Right cardiac atrium (tissue), 5 donors: ENCODE results near the gene GCNT4. TPM values are rescaled to one million over a fixed set of nuclear protein-coding genes. Genes with fewer than 3 reads are reported as not detected.

ENCODE experiments used
- ATAC-seq, 2 donors: fragments of 200-7000 bp; cut with Tn5 transposase; one replicate each; pipeline versions ENCODE4 v1.8.0 to v1.9.1; 2020; ENCODE audit warnings: moderate library complexity in 2 of 2, mild to moderate bottlenecking in 1 of 2
- DNase-seq, 3 donors: peaks; one replicate each; pipeline ENCODE4 v3.0.0-alpha.2; 2020
- H3K27ac ChIP-seq: one replicate; pipeline ENCODE4 v1.5.1; 2013; ENCODE audit warnings: mild to moderate bottlenecking, low read length, control low read depth, moderate library complexity
- H3K27me3 ChIP-seq: one replicate; pipeline ENCODE4 v1.6.1; 2013; ENCODE audit not compliant: control insufficient read depth, insufficient read depth
- H3K4me1 ChIP-seq: one replicate; pipeline ENCODE4 v1.6.1; 2013; ENCODE audit warnings: low read length; ENCODE audit not compliant: control insufficient read depth, insufficient read depth
- H3K4me3 ChIP-seq: one replicate; pipeline ENCODE4 v1.5.1; 2013; ENCODE audit warnings: low read length, control low read depth
- H3K9me3 ChIP-seq: one replicate; pipeline ENCODE4 v1.6.1; 2013; ENCODE audit warnings: low read length; ENCODE audit not compliant: control insufficient read depth
- whole genome bisulfite sequencing: extraction: QIAGEN DNeasy Blood & Tissue Kit; methylation state at CpG from one replicate; pipeline ENCODE4 v1.1.7; 2013; 5-methylcytosine and 5-hydroxymethylcytosine counted together
- intact Hi-C, 4 donors: fragments of 100-400 bp; cut with DNase I; formaldehyde crosslinking; loops; one replicate each; pipeline versions ENCODE4 v1.11.0 to v1.14.0; 2022 to 2023
- polyA plus RNA-seq: library from polyadenylated mRNA; stranded (reverse); fragments of 200-250 nt; gene quantifications from one replicate; pipeline ENCODE4 v1.2.3, GENCODE V29; 2013
- total RNA-seq, 4 donors: library from RNA; stranded (reverse); fragmentation: NEBNext Ultra II Directional; extraction: Animal tissue kit (Norgen Biotek cat#: 25700); gene quantifications; one replicate each; pipeline ENCODE4 v1.2.1, GENCODE V29; 2021
- donor health status: healthy with polysubstance abuse.
- donor health status: DM: no; HTN: yes; CAD: no.
- donor health status: DM: no; HTN: no; CAD: no.
- donor health status: DM: no; HTN: yes; CAD: no; lungs with severe emphysema.
- donor health status: DM: yes; HTN: yes; CAD: no.

GCNT4 gene
- total and polyA plus RNA-seq, 5 donors, result 0.26 to 0.34 (median 0.31) TPM

DNA sequence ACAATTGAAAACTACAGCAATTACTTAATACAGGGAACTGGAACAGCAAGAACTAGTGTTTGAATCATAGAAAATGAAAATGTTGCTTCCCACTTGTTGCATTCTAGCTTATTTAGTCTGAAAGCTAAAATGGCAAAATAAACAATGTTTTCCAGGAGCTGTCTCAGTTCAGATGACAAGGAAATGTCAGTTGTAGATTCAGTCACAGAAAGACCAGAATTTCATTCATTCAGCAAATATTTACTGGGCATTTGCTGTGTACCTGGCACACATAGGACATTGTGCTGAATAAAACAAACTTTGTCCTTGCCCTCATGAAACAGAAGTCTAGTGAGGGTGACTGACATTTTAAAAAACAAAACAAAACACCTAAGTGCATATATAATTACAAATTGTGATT lies 41.5 kb downstream of the GCNT4 start:
- Histone ChIP-seq H3K4me3 (no peak overlapping the region), H3K27ac (no peak overlapping the region), H3K27me3 (no peaks in the 10 kb centered on the region), H3K4me1 (no peaks in the 10 kb centered on the region), H3K9me3 (no peaks in the 10 kb centered on the region)
- ATAC-seq (no peak), DNase-seq (no peak)
- intact Hi-C loops, result no loop called here

DNA sequence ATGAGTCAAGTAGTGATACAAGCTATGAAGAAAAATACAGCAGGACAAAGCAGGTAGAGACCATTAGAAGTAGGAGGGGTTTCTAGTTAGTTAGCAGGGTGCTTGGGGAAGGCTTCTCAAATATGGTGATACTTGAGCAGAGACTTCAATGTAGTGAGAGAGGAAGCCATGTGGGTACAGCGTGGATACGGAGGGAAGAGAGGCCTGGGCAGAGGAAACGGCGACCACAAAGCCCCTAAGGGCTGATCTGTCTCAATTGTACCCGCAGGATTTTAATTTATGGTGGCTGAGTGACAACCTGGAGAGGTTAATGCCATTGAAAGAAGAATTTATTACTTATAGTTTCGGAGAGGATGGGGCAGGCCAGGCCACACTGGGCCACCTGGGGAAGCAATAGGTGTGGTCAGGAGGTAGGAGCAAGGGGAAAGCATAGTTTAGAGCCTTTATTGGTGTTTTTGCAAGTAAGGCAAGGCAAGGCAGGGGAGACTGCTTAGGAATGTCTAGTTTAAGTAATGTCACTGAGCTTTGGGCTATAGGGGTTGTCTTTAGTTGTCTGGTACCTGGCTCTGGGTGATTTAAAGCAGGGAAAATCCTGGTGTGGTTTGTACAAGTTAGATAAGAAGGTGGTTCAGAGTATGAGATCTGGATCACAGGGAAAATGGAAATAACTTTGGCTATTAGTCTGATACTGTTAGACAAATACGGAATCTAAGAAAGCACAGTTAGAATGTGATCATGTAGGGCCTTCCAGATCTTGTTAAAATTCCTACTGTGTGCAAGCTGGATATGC lies 42.6 kb downstream of the GCNT4 start:
- no peak for ATAC-seq
- intact Hi-C loops, result no loop called here

DNA sequence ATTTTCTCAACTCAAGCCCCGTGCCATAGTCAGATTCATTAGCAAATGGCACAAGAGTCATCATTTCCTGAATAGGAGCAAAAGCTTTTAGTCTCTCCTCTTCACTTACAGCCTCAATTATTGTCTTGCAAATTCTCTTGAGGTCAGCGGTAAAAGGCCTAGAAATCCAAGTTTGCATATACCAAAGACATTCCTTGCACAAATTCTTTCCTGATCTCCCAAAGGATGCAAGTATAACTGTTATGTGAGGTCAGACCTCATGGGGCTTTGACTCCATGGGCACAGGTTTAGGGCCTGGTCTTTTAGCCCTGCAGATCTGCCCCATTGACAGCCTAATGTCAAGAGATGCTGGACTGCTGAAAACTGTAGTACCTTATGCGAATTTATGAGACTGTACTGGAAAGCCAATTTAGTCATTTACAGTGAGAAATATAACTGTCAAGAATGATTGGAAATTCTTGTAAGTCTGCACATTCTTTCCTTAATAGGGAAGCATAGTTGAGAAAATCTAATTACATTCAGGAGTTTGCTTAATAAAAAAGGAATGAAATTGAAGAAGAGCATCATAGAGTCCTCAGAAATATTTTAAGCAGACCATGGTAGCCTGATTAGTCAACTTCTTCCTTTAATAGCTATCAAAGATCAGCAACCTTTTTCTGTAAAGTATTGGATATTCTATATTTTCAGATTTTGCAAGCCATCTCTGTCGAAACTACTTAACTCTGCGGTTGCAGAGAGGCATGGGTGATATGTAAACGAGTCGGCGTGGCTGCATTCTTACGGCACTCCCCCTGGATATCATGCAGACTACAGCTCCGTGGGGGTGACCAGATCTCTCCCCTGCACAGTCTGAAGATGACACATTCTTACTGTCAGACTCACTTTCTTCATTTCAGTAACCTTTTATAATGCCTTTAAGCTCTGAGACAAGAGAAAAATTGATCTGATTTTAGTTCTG lies 45.2 kb downstream of the GCNT4 start:
- WGBS, result 52% methylated on average over 10 of the region's 10 CpGs
- H3K4me3 ChIP-seq, result no peak overlapping the region
- H3K4me1 ChIP-seq, result no peaks in the 10 kb centered on the region
- H3K27ac ChIP-seq, result no peak overlapping the region
- H3K27me3 ChIP-seq, result no peaks in the 10 kb centered on the region
- no peaks in the 10 kb centered on the region for H3K9me3 ChIP-seq
- DNase-seq, result no peak
- intact Hi-C loops, result no loop called here
- no peak for ATAC-seq

More for the DNA sequence above, 42.6 kb downstream of the GCNT4 start:
- H3K4me1 ChIP-seq, result no peaks in the 10 kb centered on the region
- no peaks in the 10 kb centered on the region for H3K27me3 ChIP-seq
- H3K4me3 ChIP-seq, result no peak overlapping the region
- 65% methylated on average over 7 of the region's 7 CpGs for WGBS
- no peak for DNase-seq
- H3K9me3 ChIP-seq, result no peaks in the 10 kb centered on the region
- H3K27ac ChIP-seq, result no peak overlapping the region

DNA sequence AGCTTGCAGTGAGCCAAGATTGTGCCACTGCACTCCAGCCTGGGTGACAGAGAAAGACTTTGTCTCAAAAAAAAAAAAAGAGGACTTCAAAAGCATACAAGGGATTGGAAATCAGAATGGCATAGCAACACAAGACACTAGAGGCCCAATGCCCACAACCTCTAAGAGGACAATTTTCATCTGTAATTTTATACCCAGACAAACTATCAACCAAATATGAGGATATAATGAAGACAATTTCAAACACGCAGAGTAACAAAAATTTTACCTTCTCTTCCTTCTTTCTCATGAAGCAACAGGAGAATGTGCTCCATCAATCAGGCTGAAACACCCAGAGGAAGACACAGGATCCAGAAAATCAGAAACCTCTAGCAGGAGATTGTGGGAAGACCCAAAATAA lies 46.8 kb downstream of the GCNT4 start:
- H3K27me3 ChIP-seq, result no peaks in the 10 kb centered on the region
- H3K9me3 ChIP-seq, result no peaks in the 10 kb centered on the region
- no peak overlapping the region for H3K27ac ChIP-seq
- ATAC-seq (no peak), DNase-seq (no peak)
- intact Hi-C loops, result no loop called here
- WGBS, result 47% methylated on average over 1 of the region's 1 CpG
- H3K4me1 ChIP-seq, result no peaks in the 10 kb centered on the region
- H3K4me3 ChIP-seq, result no peak overlapping the region

Other genes with a start within 250 kb of the GCNT4 start
- gene FAM169A, start 186.2 kb downstream of the GCNT4 start, total RNA-seq, result 1 to 10 TPM; 6.8 to 8.9 (median 7.8) TPM
- gene FAM169A, start 186.2 kb downstream of the GCNT4 start, polyA plus RNA-seq, result 1.9 TPM
- under 1 TPM; 0.06 to 0.31 (median 0.14) TPM for gene ANKRD31, start 184.3 kb upstream of the GCNT4 start, total RNA-seq
- 0.05 TPM for gene ANKRD31, start 184.3 kb upstream of the GCNT4 start, polyA plus RNA-seq